ENCODE data around the gene TNS1. TPM values are rescaled to one million over a fixed set of nuclear protein-coding genes. Genes with fewer than 3 reads are reported as not detected.

Gene TNS1
- total and polyA plus RNA-seq, 9 of the 15 experiments (the other 6 are each of a cell fraction or from before 2014, with no cell fraction given), result 0.13 to 2.7 (median 0.77) TPM

DNA sequence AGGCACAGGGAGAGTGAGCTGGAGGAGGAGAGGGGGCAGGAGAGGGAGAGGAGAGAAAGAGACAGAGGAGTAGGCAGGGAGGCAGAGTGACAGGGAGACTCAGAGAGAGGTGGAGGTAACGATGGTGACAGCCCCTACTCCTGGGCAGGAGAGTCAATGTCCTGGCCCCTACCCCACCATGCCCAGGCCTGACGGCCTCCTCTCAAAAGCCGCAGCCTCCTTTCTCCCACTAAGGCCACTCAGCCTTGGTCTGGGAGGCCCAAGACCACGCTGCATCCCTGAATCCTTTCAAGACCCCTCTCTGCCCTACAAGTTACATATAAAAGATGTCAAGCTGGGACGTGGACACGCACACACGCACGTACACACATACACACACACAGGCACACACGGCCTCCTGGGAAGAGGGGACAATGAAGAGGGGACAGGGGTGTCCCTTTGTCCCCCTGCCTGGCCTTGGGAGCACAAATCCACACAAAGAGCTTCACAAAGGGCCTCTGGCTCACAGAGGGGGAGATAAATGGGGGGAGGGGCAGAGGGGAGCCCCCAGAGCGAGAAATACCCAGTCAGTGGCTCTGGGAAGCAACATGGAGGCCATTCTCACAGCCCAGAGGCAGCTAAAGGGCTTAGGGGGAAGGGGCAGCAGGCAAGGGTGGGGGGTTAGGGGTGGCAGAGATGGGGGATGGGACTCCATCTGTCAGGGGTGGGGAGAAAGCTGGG, 19.5 kb upstream of the TNS1 start:
- BruUV-seq (replicated peaks), result no TSS peak
- intact Hi-C loops (cut with micrococcal nuclease) (no loop called here), in situ Hi-C loops (cut with MboI) (no loop called here)
- no peaks in the 10 kb centered on the region for H3K9me1 ChIP-seq (ENCODE audit: control insufficient read depth, insufficient read depth, low read length)
- FAIRE-seq (no peak), ATAC-seq (no peak), DNase-seq (ENCODE audit: extremely low read depth in 1 of 4, low spot score in 3 of 4) (no peak)
- H3K4me1 ChIP-seq (replicated peaks in 1 of 2; ENCODE audit: control insufficient read depth in 2 of 2, insufficient read depth in 2 of 2, low read length in 2 of 2), result no peaks in the 10 kb centered on the region
- 0% methylated on average over 8 of the region's 10 CpGs for WGBS (ENCODE audit: insufficient coverage, low coverage, missing lambda C conversion rate)
- no peaks in the 10 kb centered on the region for H3K9me3 ChIP-seq (replicated peaks; ENCODE audit: control insufficient read depth, insufficient read depth, low read depth, low read length)
- H3K4me2 ChIP-seq (ENCODE audit: insufficient read depth, low read length), result no peak overlapping the region
- H3K27ac ChIP-seq (ENCODE audit: extremely low read depth, low read depth, low read length), result no peak overlapping the region
- POLR2A ChIA-PET, result interaction anchor here (0.6 kb wide), 1 partner anchor 14 kb away, joined by 3 read pairs; no protein-coding TSS in a partner anchor
- H3K9ac ChIP-seq (ENCODE audit: insufficient read depth in 1 of 2, low read depth in 2 of 2, low read length in 2 of 2), result no peak overlapping the region
- CTCF ChIA-PET (ENCODE audit: low intra/inter-chr PET ratio), result no interaction called here
- no peaks in the 10 kb centered on the region for H3K36me3 ChIP-seq (ENCODE audit: control insufficient read depth, insufficient read depth, low read length)
- no peaks in the 10 kb centered on the region for H3K79me2 ChIP-seq (ENCODE audit: control insufficient read depth, insufficient read depth, low read length)
- no peak overlapping the region for H3K4me3 ChIP-seq
- H4K20me1 ChIP-seq (replicated peaks; ENCODE audit: control insufficient read depth, insufficient read depth, low read length), result no peaks in the 10 kb centered on the region
- H2AFZ ChIP-seq (ENCODE audit: low read depth, low read length), result no peak overlapping the region
- H3K27me3 ChIP-seq (ENCODE audit: control insufficient read depth in 2 of 2, insufficient read depth in 2 of 2, low read length in 2 of 2), result peaks cover 0 to 7% of the 10 kb centered on the region in 2 experiments; a peak in 1 of 5 replicates
- TF ChIP-seq ERF (CRISPR knock-in tag; IDR thresholded peaks at IDR 0.05) (no peak), PTBP1 (IDR thresholded peaks at IDR 0.05; ENCODE audit: low read depth, low read length) (no peak), SETDB1 (IDR thresholded peaks at IDR 0.05; ENCODE audit: low read length) (no peak), SRSF7 (optimal IDR thresholded peaks at IDR 0.05; ENCODE audit: low read depth, low read length) (no peak), BACH1 (tag; IDR thresholded peaks at IDR 0.05) (no peak), MTA3 (IDR thresholded peaks at IDR 0.05; ENCODE audit: borderline replicate concordance) (no peak), NR3C1 (CRISPR knock-in tag; IDR thresholded peaks at IDR 0.05) (no peak), ZNF75A (CRISPR knock-in tag; IDR thresholded peaks at IDR 0.05) (no peak), IRF2 (CRISPR knock-in tag; IDR thresholded peaks at IDR 0.05) (no peak), ZNF717 (CRISPR knock-in tag; IDR thresholded peaks at IDR 0.05) (no peak), SREBF1 (IDR thresholded peaks at IDR 0.05; ENCODE audit: borderline replicate concordance, low read depth, low read length) (no peak), SNRNP70 (optimal IDR thresholded peaks at IDR 0.05; ENCODE audit: low read depth, low read length) (no peak), ZNF24 (IDR thresholded peaks at IDR 0.05) (no peak)
- TF ChIP-seq, protein P1, sequence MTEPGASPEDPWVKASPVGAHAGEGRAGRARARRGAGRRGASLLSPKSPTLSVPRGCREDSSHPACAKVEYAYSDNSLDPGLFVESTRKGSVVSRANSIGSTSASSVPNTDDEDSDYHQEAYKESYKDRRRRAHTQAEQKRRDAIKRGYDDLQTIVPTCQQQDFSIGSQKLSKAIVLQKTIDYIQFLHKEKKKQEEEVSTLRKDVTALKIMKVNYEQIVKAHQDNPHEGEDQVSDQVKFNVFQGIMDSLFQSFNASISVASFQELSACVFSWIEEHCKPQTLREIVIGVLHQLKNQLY (CRISPR knock-in tag; conservative IDR thresholded peaks at IDR 0.05), result no peak
- TF ChIP-seq, protein P2, sequence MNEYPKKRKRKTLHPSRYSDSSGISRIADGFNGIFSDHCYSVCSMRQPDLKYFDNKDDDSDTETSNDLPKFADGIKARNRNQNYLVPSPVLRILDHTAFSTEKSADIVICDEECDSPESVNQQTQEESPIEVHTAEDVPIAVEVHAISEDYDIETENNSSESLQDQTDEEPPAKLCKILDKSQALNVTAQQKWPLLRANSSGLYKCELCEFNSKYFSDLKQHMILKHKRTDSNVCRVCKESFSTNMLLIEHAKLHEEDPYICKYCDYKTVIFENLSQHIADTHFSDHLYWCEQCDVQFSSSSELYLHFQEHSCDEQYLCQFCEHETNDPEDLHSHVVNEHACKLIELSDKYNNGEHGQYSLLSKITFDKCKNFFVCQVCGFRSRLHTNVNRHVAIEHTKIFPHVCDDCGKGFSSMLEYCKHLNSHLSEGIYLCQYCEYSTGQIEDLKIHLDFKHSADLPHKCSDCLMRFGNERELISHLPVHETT (CRISPR knock-in tag; conservative IDR thresholded peaks at IDR 0.05 in 1 of 2, IDR thresholded peaks at IDR 0.05 in 1 of 2), result no peak
- TF ChIP-seq, protein P3, sequence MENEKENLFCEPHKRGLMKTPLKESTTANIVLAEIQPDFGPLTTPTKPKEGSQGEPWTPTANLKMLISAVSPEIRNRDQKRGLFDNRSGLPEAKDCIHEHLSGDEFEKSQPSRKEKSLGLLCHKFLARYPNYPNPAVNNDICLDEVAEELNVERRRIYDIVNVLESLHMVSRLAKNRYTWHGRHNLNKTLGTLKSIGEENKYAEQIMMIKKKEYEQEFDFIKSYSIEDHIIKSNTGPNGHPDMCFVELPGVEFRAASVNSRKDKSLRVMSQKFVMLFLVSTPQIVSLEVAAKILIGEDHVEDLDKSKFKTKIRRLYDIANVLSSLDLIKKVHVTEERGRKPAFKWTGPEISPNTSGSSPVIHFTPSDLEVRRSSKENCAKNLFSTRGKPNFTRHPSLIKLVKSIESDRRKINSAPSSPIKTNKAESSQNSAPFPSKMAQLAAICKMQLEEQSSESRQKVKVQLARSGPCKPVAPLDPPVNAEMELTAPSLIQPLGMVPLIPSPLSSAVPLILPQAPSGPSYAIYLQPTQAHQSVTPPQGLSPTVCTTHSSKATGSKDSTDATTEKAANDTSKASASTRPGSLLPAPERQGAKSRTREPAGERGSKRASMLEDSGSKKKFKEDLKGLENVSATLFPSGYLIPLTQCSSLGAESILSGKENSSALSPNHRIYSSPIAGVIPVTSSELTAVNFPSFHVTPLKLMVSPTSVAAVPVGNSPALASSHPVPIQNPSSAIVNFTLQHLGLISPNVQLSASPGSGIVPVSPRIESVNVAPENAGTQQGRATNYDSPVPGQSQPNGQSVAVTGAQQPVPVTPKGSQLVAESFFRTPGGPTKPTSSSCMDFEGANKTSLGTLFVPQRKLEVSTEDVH (IDR thresholded peaks at IDR 0.05; ENCODE audit: low read depth, partially characterized antibody), result no peak
- TF ChIP-seq, protein P4, sequence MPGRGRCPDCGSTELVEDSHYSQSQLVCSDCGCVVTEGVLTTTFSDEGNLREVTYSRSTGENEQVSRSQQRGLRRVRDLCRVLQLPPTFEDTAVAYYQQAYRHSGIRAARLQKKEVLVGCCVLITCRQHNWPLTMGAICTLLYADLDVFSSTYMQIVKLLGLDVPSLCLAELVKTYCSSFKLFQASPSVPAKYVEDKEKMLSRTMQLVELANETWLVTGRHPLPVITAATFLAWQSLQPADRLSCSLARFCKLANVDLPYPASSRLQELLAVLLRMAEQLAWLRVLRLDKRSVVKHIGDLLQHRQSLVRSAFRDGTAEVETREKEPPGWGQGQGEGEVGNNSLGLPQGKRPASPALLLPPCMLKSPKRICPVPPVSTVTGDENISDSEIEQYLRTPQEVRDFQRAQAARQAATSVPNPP (IDR thresholded peaks at IDR 0.05; ENCODE audit: borderline replicate concordance, insufficient read depth, insufficient read length), result no peak

Data from K562 (cell line).